Endodermal cell (in vitro differentiated cells): ENCODE results near the gene GPC6. TPM values are rescaled to one million over a fixed set of nuclear protein-coding genes. Genes with fewer than 3 reads are reported as not detected.

Experiments
- DNase-seq: peaks from one replicate; pipeline ENCODE4 v3.0.0-alpha.2; 2017
- H3K27ac ChIP-seq: 2 replicates; pipeline ENCODE4 v1.5.1; 2013; ENCODE audit warnings: mild to moderate bottlenecking, low read depth, low read length, moderate library complexity
- H3K27me3 ChIP-seq: 2 replicates; pipeline ENCODE4 v1.6.1; 2013; ENCODE audit warnings: mild to moderate bottlenecking, low read length, moderate library complexity; ENCODE audit not compliant: insufficient read depth, control insufficient read depth, poor library complexity, severe bottlenecking
- H3K36me3 ChIP-seq: 2 replicates; pipeline ENCODE4 v1.7.0; 2013; ENCODE audit warnings: mild to moderate bottlenecking, low read length, moderate library complexity; ENCODE audit not compliant: control insufficient read depth, insufficient read depth
- H3K4me1 ChIP-seq: one replicate; pipeline ENCODE4 v1.7.0; 2013; ENCODE audit warnings: low read length; ENCODE audit not compliant: control insufficient read depth, insufficient read depth
- H3K4me3 ChIP-seq: 2 replicates; pipeline ENCODE4 v1.5.1; 2013; ENCODE audit warnings: mild to moderate bottlenecking, low read length, moderate library complexity
- H3K9ac ChIP-seq: 2 replicates; pipeline ENCODE4 v1.6.1; 2013; ENCODE audit warnings: mild to moderate bottlenecking, low read length, moderate library complexity; ENCODE audit not compliant: poor library complexity, severe bottlenecking; ENCODE audit errors: extremely low read depth
- H3K9me3 ChIP-seq: 2 replicates; pipeline ENCODE4 v1.6.1; 2013; ENCODE audit warnings: mild to moderate bottlenecking, low read length, moderate library complexity; ENCODE audit not compliant: control insufficient read depth
- H3K27ac Mint-ChIP-seq: 2 replicates; pipeline ENCODE4 v1.8.0; 2020; ENCODE audit warnings: mixed read lengths
- H3K27me3 Mint-ChIP-seq: 2 replicates; pipeline ENCODE4 v1.8.0; 2021; ENCODE audit warnings: mild to moderate bottlenecking, mixed read lengths; ENCODE audit not compliant: insufficient read depth
- H3K36me3 Mint-ChIP-seq: 2 replicates; pipeline ENCODE4 v1.8.0; 2020; ENCODE audit warnings: low read depth, mixed read lengths
- H3K4me1 Mint-ChIP-seq: 2 replicates; pipeline ENCODE4 v1.8.0; 2020; ENCODE audit warnings: mixed read lengths
- H3K4me3 Mint-ChIP-seq: 2 replicates; pipeline ENCODE4 v1.8.0; 2020; ENCODE audit warnings: mild to moderate bottlenecking, moderate library complexity, mixed read lengths
- H3K9me3 Mint-ChIP-seq: 2 replicates; pipeline ENCODE4 v1.8.0; 2020; ENCODE audit warnings: mild to moderate bottlenecking, mixed read lengths
- CTCF ChIP-seq: fragments of 200-600 bp; sonication (generic); conservative IDR thresholded peaks from 2 replicates; pipeline ENCODE4 v1.5.0; 2021; ENCODE audit warnings: antibody characterized with exemption, mild to moderate bottlenecking
- WGBS, 2 experiments: methylation state at CpG; one replicate each; pipeline versions ENCODE4 v1.1.5 to v1.1.7; 2013; ENCODE audit warnings: missing lambda C conversion rate in 2 of 2, mixed read lengths in 1 of 2; ENCODE audit not compliant: insufficient coverage in 1 of 2, insufficient read length in 1 of 2; 5-methylcytosine and 5-hydroxymethylcytosine counted together
- total RNA-seq, 2 donors: library from RNA; stranded (reverse); fragmentation: NEBNext Ultra II Directional in 1 of 2; extraction: Animal tissue kit (Norgen Biotek cat#: 25700) in 1 of 2; gene quantifications; 2 replicates in 1 of 2; 3 replicates in 1 of 2; pipeline ENCODE4 v1.2.1, GENCODE V29; 2021

The GPC6 gene
- total RNA-seq, 2 donors from 2014 or later, result 69.6 to 80.4 TPM

- Histone ChIP-seq H3K9me3 (no peaks in the 10 kb centered on the region), H3K9ac (no peak overlapping the region), H3K27ac (no peak overlapping the region), H3K4me1 (no peaks in the 10 kb centered on the region), H3K4me3 (no peak overlapping the region), H3K36me3 (no peaks in the 10 kb centered on the region), H3K27me3 (peaks cover 52% of the 10 kb centered on the region)
- no peak for DNase-seq
- no peak for TF ChIP-seq CTCF
- no peak overlapping the region for H3K27ac Mint-ChIP-seq
- peaks cover 19% of the 10 kb centered on the region for H3K4me1 Mint-ChIP-seq
- H3K4me3 Mint-ChIP-seq, result no peak overlapping the region
- peaks cover 54% of the 10 kb centered on the region for H3K27me3 Mint-ChIP-seq
- H3K9me3 Mint-ChIP-seq, result peaks cover 2% of the 10 kb centered on the region
- 71 to 81% methylated on average over 2 to 3 of the region's 3 CpGs for WGBS, 2 experiments
- peaks cover 4% of the 10 kb centered on the region for H3K36me3 Mint-ChIP-seq
These were observed 1185.1 kb downstream of the GPC6 start for GRCh38 chr13:94411747-94412146.

DNA sequence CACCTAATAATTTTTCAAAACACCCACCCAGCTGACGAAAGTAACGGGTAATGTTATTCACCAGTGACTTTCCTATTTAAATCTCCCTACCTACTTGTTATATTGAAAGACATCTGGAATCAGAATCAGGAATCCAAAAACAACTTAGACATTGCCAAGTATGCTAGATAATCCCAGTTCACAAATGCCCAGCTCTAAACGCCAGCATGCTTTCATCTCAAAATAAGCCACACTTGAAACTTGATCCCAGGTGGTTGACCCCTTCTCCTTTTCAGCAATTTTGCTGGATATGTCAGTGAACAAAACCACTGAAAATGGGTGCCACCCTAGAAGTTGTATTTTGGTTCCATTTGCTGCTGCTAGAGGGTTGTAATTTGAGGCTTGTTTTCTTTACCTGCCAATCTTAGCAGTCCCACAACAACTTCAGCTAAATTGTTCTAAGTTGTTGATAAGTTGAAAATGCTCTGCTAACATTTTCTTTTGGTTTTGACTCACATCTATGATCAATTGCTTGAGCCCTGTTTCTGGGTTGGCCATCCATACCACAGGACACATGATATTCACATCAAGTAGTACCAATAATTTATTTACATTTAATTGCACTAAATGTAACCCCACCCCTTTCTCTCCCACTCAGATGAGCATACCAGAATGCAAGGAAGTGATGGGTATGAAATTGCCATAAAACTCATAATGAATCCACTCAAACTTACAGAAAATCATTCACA, 1186.4 kb downstream of the GPC6 start:
- no peak overlapping the region for H3K27ac ChIP-seq

GRCh38 chr13:94413598-94413944, 1187.0 kb downstream of the GPC6 start:
- Histone ChIP-seq H3K36me3 (no peaks in the 10 kb centered on the region), H3K9ac (no peak overlapping the region)

More for the DNA sequence above, 1186.4 kb downstream of the GPC6 start:
- no peaks in the 10 kb centered on the region for H3K4me1 ChIP-seq
- H3K4me3 Mint-ChIP-seq, result no peak overlapping the region
- H3K4me3 ChIP-seq, result no peak overlapping the region
- WGBS, 2 experiments, result 70 to 80% methylated on average over 3 of the region's 3 CpGs
- peaks cover 12% of the 10 kb centered on the region for H3K9me3 ChIP-seq
- H3K27me3 ChIP-seq, result peaks cover 63% of the 10 kb centered on the region
- TF ChIP-seq CTCF, result no peak
- H3K27me3 Mint-ChIP-seq, result peaks cover 67% of the 10 kb centered on the region
- no peak for DNase-seq
- H3K4me1 Mint-ChIP-seq, result peaks cover 19% of the 10 kb centered on the region
- no peaks in the 10 kb centered on the region for H3K36me3 ChIP-seq
- peaks cover 4% of the 10 kb centered on the region for H3K36me3 Mint-ChIP-seq
- no peak overlapping the region for H3K27ac Mint-ChIP-seq
- H3K9me3 Mint-ChIP-seq, result peaks cover 13% of the 10 kb centered on the region
- no peak overlapping the region for H3K9ac ChIP-seq

More at GRCh38 chr13:94413598-94413944, 1187.0 kb downstream of the GPC6 start:
- no peak overlapping the region for H3K27ac Mint-ChIP-seq
- H3K36me3 Mint-ChIP-seq, result peaks cover 4% of the 10 kb centered on the region
- TF ChIP-seq CTCF, result no peak
- DNase-seq, result no peak
- no peak overlapping the region for H3K4me3 Mint-ChIP-seq
- Histone ChIP-seq H3K27me3 (peaks cover 69% of the 10 kb centered on the region), H3K4me3 (no peak overlapping the region), H3K27ac (no peak overlapping the region), H3K4me1 (no peaks in the 10 kb centered on the region), H3K9me3 (peaks cover 16% of the 10 kb centered on the region)
- H3K27me3 Mint-ChIP-seq, result peaks cover 70% of the 10 kb centered on the region
- H3K9me3 Mint-ChIP-seq, result peaks cover 16% of the 10 kb centered on the region
- H3K4me1 Mint-ChIP-seq, result peaks cover 19% of the 10 kb centered on the region
